CD4-positive, alpha-beta T cell treated with Interleukin-1 beta for 1 hour (primary cell): ENCODE measurements around the gene POU6F2.
"Not testable (repeated sequence)": the region's sequence is repeated elsewhere in the genome, so short reads cannot be mapped to it uniquely, and the experiment has no call there.

Source experiments
- DNase-seq, 2 donors: peaks; one replicate each; pipeline ENCODE4 v3.0.0-alpha.2; 2020 to 2022

POU6F2 gene

DNA sequence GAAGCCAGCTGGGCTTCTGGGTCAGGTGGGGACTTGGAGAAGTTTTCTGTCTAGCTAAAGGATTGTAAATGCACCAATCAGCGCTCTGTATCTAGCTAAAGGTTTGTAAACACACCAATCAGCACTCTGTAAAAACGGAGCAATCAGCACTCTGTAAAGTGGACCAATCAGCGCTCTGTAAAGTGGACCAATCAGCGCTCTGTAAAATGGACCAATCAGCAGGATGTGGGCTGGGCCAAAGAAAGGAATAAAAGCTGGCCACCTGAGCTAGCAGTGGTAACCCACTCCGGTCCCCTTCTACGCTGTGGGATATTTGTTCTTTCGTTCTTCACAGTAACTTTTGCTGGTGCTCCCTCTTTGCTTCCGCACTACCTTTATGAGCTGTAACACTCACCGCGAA, 216.7 kb downstream of the POU6F2 start:
- DNase-seq, result not testable (repeated sequence)

DNA sequence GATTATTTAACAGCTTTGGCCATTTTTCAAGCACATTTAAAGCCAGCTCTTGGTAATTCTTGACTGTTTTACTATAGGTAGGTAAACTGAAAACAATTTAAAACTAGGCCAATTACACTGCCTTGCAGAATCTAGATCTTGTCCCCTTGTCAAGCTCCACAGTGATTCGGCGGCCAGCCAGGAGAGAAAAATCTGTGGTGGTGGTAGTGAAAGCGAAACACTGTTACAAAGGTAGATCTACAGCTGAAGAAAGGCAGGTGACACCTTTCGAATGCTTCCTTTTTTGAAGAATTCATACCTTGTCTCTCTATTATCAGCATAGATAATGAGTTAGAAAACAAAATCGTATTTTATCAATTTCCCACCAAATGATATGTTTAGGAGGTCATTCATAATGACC, 218.3 kb downstream of the POU6F2 start:
- DNase-seq, result no peak

DNA sequence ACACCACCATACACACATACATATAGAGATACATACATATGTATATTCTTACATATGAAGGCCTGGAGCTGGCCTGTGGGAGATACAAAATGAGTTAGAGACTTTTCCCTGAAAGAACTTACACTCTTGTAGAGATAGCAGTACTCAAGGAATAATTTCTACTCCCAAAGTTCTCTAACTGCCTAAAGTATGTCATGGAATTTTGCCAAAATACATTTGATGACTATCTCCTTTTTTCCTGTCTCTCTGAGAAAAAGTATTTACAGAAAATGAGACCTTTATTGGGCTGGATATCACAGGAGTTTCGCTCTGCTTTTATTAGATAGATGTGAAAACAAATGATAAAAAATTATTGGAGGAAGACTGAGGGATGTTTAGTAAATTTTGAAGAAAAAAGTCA, 220.1 kb downstream of the POU6F2 start:
- no peak for DNase-seq

DNA sequence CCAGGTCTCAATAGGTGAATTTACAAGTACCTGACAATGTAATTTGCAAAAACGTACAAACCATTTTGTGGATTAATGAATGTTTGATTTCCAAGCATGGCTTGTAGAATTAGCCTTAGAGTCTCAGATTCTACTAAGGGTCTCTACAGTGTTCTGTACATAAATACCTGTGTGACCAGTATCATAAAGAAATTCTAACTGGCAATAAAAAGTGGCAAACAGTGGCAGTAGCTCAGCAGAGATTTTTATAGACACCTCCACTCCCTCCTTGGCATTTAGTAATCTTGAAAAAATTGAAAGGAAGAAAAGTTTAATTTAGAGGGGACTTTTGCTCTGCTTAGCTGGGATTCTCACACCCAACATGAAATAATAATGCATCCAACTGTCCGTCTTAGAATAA, 220.8 kb downstream of the POU6F2 start:
- no peak for DNase-seq

DNA sequence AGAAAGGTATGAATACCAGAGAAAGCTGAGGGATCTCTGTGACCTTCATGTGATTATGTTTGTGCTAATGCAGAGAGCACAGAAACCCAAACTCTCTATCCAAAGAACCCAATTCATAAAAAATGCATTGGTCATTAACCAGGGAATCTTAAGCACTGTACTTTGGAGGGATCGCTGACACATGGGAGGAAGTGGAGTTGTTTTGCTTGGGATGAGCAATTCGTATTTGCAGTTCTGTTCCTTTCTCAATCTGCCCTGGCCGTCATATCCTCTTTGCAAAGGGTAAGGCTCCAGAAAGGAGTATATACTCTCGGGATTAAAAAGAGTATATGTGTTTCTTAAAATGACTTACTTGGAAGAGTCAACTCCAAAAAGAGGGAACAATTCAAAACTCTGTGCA, 221.3 kb downstream of the POU6F2 start:
- DNase-seq, result no peak

DNA sequence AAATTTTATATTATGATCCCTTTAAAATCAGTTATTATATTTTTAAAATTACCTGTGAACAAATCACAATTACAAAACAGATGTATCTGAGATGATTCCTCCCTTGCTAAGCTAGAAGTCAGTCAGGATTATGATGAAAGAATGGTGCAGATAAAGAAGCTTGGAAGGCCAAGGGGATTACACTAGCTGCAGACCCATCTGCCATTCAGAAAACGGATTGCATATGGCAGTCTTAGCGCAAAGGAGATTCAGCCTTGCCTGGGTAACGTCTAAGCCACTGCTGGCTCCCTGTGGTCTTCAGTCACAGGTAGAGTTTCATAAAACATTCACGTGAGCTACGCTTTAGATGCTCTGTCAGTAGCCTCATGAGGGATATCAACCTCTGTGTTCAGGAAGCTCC, 222.2 kb downstream of the POU6F2 start:
- DNase-seq, result no peak

DNA sequence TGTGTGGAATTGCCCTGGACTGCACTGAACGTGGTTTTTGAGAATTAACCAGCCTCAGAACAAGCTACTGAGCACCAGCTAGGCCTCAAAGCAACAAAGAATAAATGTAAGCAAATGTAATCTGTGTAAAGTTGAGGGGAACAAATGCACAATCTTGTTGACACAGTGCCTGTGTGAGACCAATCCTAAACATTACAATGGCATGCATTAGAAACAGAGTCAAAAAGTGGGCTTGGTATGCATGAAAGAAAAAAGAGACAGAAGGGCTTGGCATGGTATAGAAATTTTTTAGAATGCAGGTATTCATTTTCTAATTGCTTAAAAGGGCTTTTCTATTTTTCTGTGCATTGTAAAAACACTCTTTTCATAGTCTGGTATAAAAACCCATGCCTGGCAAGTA, 224.3 kb downstream of the POU6F2 start:
- no peak for DNase-seq

DNA sequence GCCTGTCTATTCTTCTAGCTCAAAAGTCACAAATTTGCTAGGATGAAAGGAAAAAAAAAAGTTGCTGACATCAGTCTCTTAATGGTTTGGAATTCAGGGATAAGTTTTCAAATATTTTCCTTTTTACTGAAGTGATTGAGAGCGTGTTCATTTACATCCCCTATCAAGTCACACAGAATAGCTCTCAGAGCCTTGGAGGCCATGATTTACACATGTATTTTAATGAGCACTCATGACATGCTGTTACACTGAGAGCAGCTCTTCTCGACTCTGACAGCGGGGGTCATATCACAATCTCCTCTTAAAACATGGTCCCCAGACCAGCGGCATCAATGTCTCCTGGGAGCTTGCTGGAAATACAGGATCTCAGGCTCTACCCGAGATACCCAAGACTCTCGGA, 232.7 kb downstream of the POU6F2 start:
- no peak for DNase-seq

DNA sequence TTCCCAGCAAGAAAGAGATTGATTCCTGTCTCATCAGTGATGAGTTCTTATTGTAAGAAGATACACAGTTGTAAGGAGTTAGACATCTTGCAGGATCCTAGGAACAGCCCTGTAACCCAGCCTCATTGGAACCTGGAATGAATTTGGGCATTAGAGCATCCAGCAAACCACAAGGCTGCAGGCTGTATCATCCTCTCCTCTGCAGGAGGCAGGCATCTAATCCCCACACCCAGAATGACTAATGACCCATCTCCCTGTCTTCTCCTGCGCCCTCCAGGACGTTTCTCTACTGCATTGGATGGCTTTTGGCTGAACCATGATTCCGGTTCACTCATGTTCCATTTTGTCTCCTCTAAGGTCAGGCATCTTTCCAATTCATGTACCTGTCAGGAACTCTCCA, 233.9 kb downstream of the POU6F2 start:
- DNase-seq, result no peak

DNA sequence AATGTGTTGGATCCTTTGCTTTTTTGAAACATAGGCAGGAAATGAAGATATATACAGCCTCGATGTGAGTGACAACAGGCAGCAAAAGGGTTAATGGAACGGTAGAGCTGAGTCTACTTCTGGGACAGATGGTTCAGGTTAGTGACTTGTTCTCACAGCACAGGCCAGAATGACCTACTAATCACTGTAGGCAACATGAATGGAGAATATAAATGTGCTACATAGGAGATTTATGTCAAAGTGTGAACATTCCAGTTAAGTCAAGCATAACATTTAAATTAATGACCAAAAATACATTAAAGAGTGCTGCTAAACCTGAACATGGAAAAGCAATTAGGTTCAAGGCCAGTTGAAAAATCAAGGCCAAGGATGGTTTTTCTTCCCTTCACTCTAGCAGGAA, 235.2 kb downstream of the POU6F2 start:
- no peak for DNase-seq

DNA sequence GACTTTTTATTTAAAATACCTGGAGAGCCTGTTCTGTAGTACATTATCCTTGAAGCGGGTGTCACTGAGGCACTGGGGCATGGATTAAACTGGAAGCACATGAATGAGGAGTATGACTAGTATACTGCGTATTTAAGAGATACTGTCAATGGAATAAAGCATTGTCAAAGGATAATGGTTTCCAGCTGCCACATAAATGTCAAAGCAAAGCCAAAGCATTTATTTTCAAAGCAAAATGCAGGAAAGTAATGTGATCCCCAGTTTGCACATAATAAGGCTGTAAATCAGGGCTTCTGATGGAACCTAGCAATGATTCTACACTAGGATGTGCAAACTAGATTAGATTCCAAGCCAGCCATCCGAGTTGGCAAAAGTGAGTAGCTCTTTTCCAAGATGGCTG, 240.1 kb downstream of the POU6F2 start:
- DNase-seq, result no peak

DNA sequence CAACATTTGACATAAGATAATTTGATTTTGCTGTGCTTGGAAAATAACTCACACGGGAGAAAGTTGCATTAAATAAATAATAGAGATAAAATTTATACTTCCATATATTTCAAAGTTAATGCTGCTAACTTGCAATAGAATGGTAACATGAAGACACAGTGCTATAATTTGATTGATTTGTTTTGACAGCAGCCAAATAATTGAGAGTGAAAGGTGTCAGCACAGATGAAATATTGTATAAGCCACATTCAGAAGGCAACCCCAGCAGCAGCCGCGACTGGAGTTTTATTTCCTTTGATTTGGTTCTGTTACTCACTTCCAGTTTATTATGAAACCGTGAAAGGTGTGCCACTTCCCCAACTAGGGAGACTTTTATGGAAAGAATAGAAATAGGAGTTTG, 242.2 kb downstream of the POU6F2 start:
- DNase-seq, result no peak

DNA sequence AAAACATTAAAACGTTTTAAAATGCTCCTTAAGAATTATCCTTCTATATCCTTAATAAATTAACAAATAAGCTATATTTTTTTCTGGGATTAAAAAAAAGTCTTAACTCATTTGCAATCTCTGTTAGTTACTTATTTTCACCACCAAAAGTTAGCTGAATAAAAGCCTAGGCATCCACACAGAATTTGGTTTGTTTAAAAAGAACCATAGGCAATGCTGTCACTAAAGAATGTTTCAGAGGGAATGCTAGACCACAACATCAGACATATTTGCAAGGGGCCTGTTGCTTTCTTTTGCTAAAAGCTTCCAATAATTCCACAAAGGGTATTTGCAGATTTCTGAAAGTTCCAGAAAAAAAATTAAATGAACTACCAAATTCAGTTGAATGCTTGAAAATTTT, 244.2 kb downstream of the POU6F2 start:
- no peak for DNase-seq

DNA sequence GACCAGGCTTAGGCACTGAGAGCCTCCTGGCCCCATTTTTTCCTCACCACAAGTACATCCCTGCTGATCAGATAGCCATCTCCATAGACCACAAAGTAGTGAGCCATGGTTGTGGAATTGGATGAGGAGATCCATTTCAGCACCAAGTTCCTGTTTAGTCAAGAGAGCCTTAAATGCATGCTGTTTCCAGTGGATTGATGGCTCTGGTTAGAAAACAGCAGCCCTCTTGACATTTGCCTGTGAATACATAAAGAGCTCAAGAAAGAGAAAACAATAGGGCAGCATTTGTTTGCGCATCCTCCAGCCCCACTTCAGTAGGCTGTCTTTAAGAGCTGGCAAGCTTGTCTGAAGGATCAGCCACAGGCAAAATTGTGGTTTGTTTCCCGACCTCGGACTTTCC, 251.2 kb downstream of the POU6F2 start:
- no peak for DNase-seq

DNA sequence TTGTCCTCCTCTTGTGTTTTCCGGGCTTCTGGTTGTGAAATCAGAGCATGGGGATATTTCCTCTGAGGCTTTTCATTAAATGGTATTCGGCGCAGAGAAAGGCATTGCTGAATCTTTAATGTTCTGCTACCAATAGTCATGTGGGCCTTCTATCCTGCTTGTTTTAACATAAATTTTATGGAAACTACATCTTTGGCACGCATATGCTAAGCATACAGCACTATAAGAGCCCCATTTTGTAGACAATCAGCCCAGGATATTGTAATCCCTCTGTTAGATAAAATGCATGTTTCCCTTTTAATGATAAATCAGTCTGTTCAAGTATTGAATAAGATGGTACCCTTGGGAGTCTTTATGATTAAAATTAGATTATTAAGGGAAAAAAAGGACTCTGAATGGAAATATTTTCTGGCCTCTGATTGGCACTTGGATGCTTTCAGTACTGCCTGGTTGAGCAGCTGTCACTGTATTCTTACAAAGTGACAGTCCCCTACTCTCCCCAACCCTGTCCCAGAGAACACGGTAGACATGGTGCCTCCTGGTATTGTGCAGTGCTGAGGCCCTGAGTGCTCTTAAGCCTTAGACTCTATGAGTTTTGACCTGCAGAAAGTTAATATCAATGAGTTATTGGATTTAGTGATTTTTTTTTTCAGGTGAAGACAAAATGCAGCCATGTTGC, 256.3 kb downstream of the POU6F2 start:
- no peak for DNase-seq

DNA sequence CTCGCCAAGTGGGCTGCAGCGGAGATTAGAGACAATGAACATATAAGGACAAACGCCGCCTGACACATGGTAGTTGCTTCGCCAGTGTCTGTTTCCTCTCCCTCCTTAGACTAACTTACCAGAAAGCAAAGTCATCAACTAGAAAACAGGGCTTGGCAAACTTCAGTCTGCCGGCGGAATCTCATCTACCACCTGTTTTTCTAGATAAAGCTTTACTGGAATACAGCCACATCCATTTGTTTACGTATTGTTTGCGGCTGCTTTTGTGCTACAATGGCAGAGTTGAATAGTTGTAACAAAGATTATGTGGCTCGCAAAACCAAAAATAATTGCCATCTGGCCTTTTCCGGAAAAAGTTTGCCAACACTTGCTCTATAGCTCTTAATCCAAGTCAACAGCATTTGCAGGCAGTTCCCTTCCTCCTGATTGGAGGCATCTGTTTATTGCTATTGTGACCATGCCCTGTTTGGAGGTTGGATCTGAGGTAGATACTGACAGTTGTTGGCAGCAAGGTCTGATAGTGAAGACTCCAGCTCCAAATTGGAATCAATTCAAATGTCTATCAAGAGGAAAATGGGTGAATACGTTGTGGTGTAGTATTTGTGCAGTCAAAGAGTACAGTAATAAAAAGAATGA, 260.6 kb downstream of the POU6F2 start:
- no peak for DNase-seq

DNA sequence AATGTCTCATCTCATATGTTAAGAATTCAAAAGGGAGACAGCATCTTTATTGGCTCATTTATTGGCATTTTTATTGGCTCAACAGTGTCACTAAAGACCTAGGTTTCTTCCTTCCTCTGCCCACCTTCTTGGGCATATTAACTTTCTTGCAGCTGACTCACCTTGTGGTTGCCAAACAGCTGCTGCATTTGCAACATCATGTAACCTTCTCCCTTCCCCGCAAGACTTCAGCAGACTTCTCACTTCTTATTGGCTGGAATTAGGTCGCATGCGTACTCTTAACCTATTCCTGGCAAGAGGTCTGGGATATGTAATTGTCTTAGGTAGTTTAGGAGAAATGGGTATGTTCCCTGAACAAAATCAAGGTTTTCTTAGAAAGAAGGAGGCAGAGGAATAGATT, 263.2 kb downstream of the POU6F2 start:
- no peak for DNase-seq

DNA sequence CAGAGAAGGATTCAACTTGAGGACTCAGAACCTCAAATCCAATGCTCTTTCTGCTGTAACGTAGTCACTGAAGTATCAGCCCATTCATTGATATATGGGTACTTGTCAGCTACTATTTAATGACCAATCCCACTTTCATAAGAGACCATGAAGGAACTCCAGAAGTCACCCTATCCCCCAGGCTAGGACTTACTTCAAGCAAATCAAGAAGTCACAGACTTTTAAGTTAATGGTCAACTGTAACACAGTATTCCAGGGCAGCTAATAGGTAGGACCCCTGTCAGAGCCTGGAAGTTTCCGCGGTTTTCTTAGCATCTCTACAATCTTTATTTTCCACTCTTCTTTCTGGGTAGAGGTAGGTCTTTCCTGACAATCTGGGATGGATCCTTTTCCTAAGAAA, 269.9 kb downstream of the POU6F2 start:
- no peak for DNase-seq

DNA sequence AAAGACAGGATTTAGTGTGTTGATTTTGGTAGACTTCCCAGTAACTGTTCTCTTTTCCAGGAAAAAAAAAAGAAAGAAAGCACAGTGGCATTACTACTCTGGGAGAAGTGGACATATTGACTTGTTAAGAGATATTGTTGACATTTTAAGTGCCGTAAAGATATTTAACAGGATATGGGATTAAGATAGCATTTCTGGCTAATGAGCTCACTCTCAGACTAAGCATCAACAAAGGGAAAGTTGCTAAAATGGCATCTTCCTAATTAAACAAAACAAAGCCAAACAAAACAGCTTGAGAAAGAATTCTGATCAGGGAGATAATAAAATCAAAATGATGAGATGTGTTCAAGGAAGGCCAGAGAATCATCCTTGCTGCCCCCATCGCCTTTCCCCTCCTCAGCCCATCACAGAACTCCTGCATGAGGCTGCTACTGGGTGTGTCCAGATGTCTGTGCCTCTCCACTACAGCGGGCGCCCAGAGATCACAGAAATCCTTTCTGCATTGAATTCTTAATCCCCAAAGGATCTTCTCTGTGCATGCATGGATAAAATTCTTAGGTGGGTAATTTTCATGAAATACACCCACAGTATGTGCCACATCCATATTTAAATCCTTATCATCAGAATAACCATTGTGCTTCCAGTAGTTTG, 270.5 kb downstream of the POU6F2 start:
- no peak for DNase-seq

DNA sequence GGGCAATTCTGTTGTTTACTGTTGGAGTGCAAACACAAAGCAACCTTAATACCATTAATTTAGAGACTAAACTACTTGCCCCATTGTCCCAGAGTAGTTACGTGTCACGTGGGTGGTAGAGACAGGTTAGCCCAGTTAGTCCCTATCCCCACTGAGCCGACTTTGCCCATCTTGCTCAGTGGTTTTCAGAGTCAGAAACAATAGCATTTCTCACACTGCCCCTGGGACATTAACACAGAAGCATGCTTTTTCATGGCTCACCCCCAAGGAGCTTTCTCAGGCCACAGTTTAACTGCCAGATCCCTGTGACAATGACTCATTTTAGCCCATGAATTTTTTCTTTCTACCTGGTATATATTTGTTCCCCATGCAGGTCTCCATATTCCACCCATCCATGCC, 271.0 kb downstream of the POU6F2 start:
- DNase-seq, result no peak

DNA sequence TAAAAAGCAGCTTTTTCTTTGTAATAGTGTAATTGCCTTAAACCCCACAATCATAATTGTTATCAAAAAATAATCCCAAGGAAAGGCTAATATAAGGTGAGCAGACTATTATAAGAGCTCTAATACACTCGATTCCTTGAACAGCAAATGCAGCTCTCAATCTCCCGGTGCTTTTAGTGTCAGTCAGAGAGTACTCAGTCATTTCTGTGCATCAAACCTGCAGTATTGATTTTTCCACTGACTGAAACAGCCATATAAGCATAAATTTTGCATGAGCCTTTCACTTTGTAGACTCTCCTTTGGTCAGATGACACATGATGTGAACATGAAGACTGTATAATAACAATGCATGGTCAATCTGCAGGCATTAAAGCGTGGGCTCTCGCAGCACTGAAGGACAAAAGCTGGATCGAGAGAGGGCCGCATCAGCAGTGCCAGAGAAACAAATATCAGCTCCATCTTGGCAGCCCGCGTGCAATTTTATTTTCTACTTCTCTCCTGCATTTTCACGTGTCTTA, 272.0 kb downstream of the POU6F2 start:
- DNase-seq, result no peak

DNA sequence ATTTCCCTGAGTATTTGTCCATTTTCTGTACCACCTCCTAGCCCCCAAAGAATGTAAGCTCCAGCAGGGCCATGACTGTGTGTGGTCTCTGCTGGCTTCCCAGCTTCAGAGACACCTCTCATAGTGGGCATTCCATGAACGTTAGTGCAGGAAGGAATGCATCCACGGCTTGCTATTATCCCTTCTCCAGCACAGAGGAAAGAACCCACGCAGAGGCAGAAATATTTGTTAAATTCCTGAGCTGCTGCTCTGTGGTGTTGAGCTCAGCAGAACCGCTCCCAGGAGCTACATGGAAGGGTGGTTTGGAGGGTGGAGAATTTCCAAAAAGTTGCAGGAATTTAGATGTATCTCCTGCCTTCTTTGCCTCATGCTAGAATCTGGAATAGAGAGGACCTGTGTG, 275.2 kb downstream of the POU6F2 start:
- DNase-seq, result no peak

DNA sequence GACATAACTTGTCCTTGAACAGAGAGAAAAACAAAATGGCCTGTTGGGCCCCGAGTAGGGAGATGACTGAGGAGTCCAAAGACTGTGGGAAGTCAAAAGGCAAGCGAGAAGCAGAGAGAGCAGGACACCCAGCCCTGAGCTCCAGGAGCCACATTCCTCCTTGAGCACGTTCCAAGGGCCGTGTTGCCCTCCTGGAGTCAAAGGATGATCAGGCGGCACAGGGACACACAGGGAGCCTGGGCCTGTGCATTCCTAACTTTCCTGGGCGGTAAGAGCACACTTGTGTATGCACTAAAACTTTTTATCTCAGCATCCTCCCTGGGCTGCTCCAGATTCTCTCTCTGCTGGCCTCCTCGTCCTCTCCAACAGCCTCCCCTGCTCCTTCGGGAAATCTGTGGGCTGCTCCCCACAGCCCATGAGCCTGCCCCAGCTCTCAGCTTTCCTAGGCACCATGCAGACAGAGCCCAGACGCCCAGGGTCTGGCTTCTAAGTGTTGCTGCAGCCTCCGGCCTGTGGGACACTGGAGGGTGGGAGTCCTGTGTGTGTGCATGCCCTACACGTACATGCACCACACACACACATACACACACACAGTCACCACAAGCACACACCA, 281.8 kb downstream of the POU6F2 start:
- DNase-seq, result no peak

DNA sequence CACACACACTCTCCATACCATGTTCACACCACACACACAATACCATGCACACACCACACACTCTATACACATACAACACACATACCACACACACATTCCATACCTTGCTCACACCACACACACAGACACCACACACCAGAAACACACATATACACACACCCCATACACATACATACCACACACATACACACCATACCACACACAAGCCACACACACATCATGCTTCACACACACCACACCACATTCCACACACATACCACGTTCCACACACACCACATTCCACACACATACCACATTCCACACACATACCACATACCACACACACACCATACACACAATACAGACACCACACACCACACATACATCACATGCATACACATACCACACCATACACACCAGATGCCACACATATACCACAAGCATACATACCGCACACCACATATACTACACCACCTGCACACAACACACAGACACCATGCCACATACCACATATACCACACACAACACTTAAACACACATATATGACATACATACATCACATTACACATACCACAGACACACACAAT, 282.7 kb downstream of the POU6F2 start:
- no peak for DNase-seq
